ENCODE measurements around the gene PODXL. TPM values are rescaled to one million over a fixed set of nuclear protein-coding genes. Genes with fewer than 3 reads are reported as not detected.

Gene PODXL
- total RNA-seq, 1 experiment from 2014 or later = 727 TPM

- H3K23me2 ChIP-seq (ENCODE audit: insufficient read length, low read depth, low read length, poor library complexity, severe bottlenecking) = no peaks in the 10 kb centered on the region
- H2BK5ac ChIP-seq (ENCODE audit: insufficient read length, low read length) = no peak overlapping the region
- no peak overlapping the region for H3K14ac ChIP-seq (ENCODE audit: insufficient read depth, low read length)
- no peak overlapping the region for H4K8ac ChIP-seq (replicated peaks; ENCODE audit: insufficient read length, low read depth, low read length)
- H2BK12ac ChIP-seq (ENCODE audit: insufficient read length, low read depth, low read length) = no peak overlapping the region
- H2AK5ac ChIP-seq (ENCODE audit: insufficient read length, low read length) = no peak overlapping the region
- H4K5ac ChIP-seq (ENCODE audit: insufficient read length, low read depth, low read length) = no peak overlapping the region
- no peak overlapping the region for H3K18ac ChIP-seq (ENCODE audit: insufficient read length, low read depth, low read length)
- H3K4me3 Mint-ChIP-seq = no peak overlapping the region
- no peaks in the 10 kb centered on the region for H3K9me3 Mint-ChIP-seq
- peaks cover 10% of the 10 kb centered on the region for H3K79me1 ChIP-seq (ENCODE audit: insufficient read depth, low read depth, low read length, poor library complexity, severe bottlenecking)
- H3K27me3 ChIP-seq (ENCODE audit: insufficient read depth, low read length) = no peaks in the 10 kb centered on the region
- H3K4me1 ChIP-seq (ENCODE audit: insufficient read depth, low read length) = no peaks in the 10 kb centered on the region
- H4K20me1 ChIP-seq (ENCODE audit: control insufficient read depth, insufficient read depth, insufficient read length) = no peaks in the 10 kb centered on the region
- no peak overlapping the region for H2BK20ac ChIP-seq (ENCODE audit: low read depth, low read length, poor library complexity, severe bottlenecking)
- TF ChIP-seq CTCF (conservative IDR thresholded peaks at IDR 0.05) = peak; percentile 41; the same call in 2 of the 3 replicates
- no peak overlapping the region for H2AFZ ChIP-seq (ENCODE audit: low read length)
- no peak overlapping the region for H2BK15ac ChIP-seq (ENCODE audit: low read depth, low read length)
- no peak overlapping the region for H3K23ac ChIP-seq (ENCODE audit: insufficient read length, low read depth, low read length)
- H4K91ac ChIP-seq (ENCODE audit: insufficient read length, low read depth, low read length) = no peak overlapping the region
- H3K56ac ChIP-seq (ENCODE audit: insufficient read length, low read depth, low read length) = no peak overlapping the region
- no peak overlapping the region for H2BK120ac ChIP-seq (ENCODE audit: low read depth, low read length, poor library complexity, severe bottlenecking)
- no peak overlapping the region for H3K4ac ChIP-seq (ENCODE audit: low read depth, low read length)
- H3K4me1 Mint-ChIP-seq = peaks cover 33 to 53% of the 10 kb centered on the region in 2 experiments
- no peaks in the 10 kb centered on the region; the same call in 1 of the 2 replicates for H3K27me3 Mint-ChIP-seq (ENCODE audit: low read depth)
- DNase-seq = no peak
- no peak overlapping the region for H3K9ac ChIP-seq (ENCODE audit: extremely low read depth, insufficient read length, low read length)
- WGBS (ENCODE audit: extremely low coverage, insufficient read length, low lambda C conversion rate) = no CpG with 5 or more reads among the region's 18 CpGs
- peak overlapping the region; percentile 55 to 99 (median 88); a peak in 4 of 7 replicates for H3K27ac Mint-ChIP-seq
- H3K79me2 ChIP-seq (ENCODE audit: insufficient read depth, low read length) = peaks cover 4% of the 10 kb centered on the region; the same call in 1 of the 2 replicates
- no peaks in the 10 kb centered on the region for H3K9me3 ChIP-seq (ENCODE audit: control insufficient read depth, low read depth, low read length)
- H3K4me2 ChIP-seq (ENCODE audit: insufficient read depth, insufficient read length, low read length) = no peak overlapping the region
- no peak overlapping the region for H3T11ph ChIP-seq (ENCODE audit: low read length)
- H3K36me3 Mint-ChIP-seq (ENCODE audit: insufficient read depth in 1 of 3, low read depth in 3 of 3) = peaks cover 86 to 96% (median 96%) of the 10 kb centered on the region in 3 experiments
- H3K27ac ChIP-seq (ENCODE audit: insufficient read length, low read depth, low read length) = no peak overlapping the region
Observed at GRCh38 chr7:131506597-131506996, 49.8 kb downstream of the PODXL start.
